CD14-positive monocyte (primary cell): ENCODE data around the gene TOMM40L. TPM values are rescaled to one million over a fixed set of nuclear protein-coding genes. Genes with fewer than 3 reads are reported as not detected.

Experiments used
- DNase-seq, 3 donors: peaks; one replicate each; pipeline ENCODE4 v3.0.0-alpha.2; 2011 to 2022
- H2AFZ ChIP-seq: 2 replicates; pipeline ENCODE4 v1.6.0; 2012; ENCODE audit warnings: mild to moderate bottlenecking, low read depth, low read length, inconsistent platforms; ENCODE audit not compliant: insufficient read depth, poor library complexity, severe bottlenecking
- H3K27ac ChIP-seq, 2 donors: 1 replicate in 1 of 2; 2 replicates in 1 of 2; pipeline ENCODE4 v1.5.1; 2012 to 2013; ENCODE audit warnings: low read length in 2 of 2, control low read depth in 1 of 2, inconsistent platforms in 1 of 2, low read depth in 1 of 2, mild to moderate bottlenecking in 1 of 2
- H3K27me3 ChIP-seq, 2 donors: one replicate each; pipeline versions ENCODE4 v1.6.0 to v1.6.1; 2011 to 2013; ENCODE audit warnings: low read length in 2 of 2; ENCODE audit not compliant: control insufficient read depth in 2 of 2, insufficient read depth in 2 of 2
- H3K36me3 ChIP-seq, 2 donors: replicated peaks in 1 of 2; 1 replicate in 1 of 2; 2 replicates in 1 of 2; pipeline versions ENCODE4 v1.5.1 to v1.6.1; 2012 to 2013; ENCODE audit warnings: low read length in 2 of 2, control low read depth in 1 of 2, inconsistent platforms in 1 of 2, mild to moderate bottlenecking in 1 of 2; ENCODE audit not compliant: insufficient read depth in 2 of 2, control insufficient read depth in 1 of 2
- H3K4me1 ChIP-seq, 2 donors: 1 replicate in 1 of 2; 2 replicates in 1 of 2; pipeline versions ENCODE4 v1.5.1 to v1.6.1; 2012 to 2013; ENCODE audit warnings: low read length in 2 of 2, control low read depth in 1 of 2, inconsistent platforms in 1 of 2, mild to moderate bottlenecking in 1 of 2, moderate library complexity in 1 of 2; ENCODE audit not compliant: insufficient read depth in 2 of 2, control insufficient read depth in 1 of 2
- H3K4me2 ChIP-seq: replicated peaks from 2 replicates; pipeline ENCODE3; 2012; ENCODE audit warnings: low read length, moderate library complexity, mild to moderate bottlenecking; ENCODE audit not compliant: poor library complexity, severe bottlenecking; ENCODE audit errors: extremely low read depth
- H3K4me3 ChIP-seq, 3 experiments: fragments of 200-600 bp in 1 of 3; sonication (generic) in 1 of 3; replicated peaks in 1 of 3; 1 replicate in 2 of 3; 2 replicates in 1 of 3; pipeline ENCODE4 v1.5.1; 2011 to 2013; ENCODE audit warnings: low read length in 3 of 3, mild to moderate bottlenecking in 3 of 3, control low read depth in 2 of 3, low read depth in 2 of 3, inconsistent platforms in 1 of 3, moderate library complexity in 1 of 3
- H3K79me2 ChIP-seq: 2 replicates; pipeline ENCODE4 v1.6.0; 2012; ENCODE audit warnings: mild to moderate bottlenecking, control low read depth, inconsistent platforms, low read length, moderate library complexity; ENCODE audit not compliant: insufficient read depth
- H3K9ac ChIP-seq: 2 replicates; pipeline ENCODE4 v1.6.0; 2017; ENCODE audit warnings: low read length, mild to moderate bottlenecking; ENCODE audit not compliant: insufficient read depth, poor library complexity, severe bottlenecking
- H3K9me3 ChIP-seq, 2 donors: replicated peaks in 1 of 2; 1 replicate in 1 of 2; 2 replicates in 1 of 2; pipeline versions ENCODE4 v1.5.1 to v1.6.1; 2012 to 2013; ENCODE audit warnings: low read length in 2 of 2, control low read depth in 1 of 2; ENCODE audit not compliant: control insufficient read depth in 1 of 2, insufficient read depth in 1 of 2
- H4K20me1 ChIP-seq: 2 replicates; pipeline ENCODE4 v1.6.0; 2012; ENCODE audit warnings: mild to moderate bottlenecking, low read length, control low read depth, moderate library complexity; ENCODE audit not compliant: insufficient read depth
- H3K27ac Mint-ChIP-seq, 7 donors: one replicate each; pipeline ENCODE4 v1.8.0; 2020; ENCODE audit warnings: mild to moderate bottlenecking in 7 of 7, mixed read lengths in 7 of 7, moderate library complexity in 6 of 7, inconsistent platforms in 2 of 7
- H3K27me3 Mint-ChIP-seq, 3 donors: one replicate each; pipeline ENCODE4 v1.8.0; 2021 to 2022; ENCODE audit warnings: low read depth in 3 of 3, mild to moderate bottlenecking in 3 of 3, mixed read lengths in 3 of 3, moderate library complexity in 3 of 3, inconsistent platforms in 1 of 3
- H3K36me3 Mint-ChIP-seq, 2 donors: one replicate each; pipeline ENCODE4 v1.8.0; 2020; ENCODE audit warnings: mixed read lengths in 2 of 2, inconsistent platforms in 1 of 2, mild to moderate bottlenecking in 1 of 2
- H3K4me1 Mint-ChIP-seq: one replicate; pipeline ENCODE4 v1.8.0; 2020; ENCODE audit warnings: mild to moderate bottlenecking, mixed read lengths
- H3K4me3 Mint-ChIP-seq, 2 donors: one replicate each; pipeline ENCODE4 v1.8.0; 2020; ENCODE audit warnings: mild to moderate bottlenecking in 2 of 2, mixed read lengths in 2 of 2, moderate library complexity in 1 of 2
- H3K9me3 Mint-ChIP-seq, 7 donors: one replicate each; pipeline ENCODE4 v1.8.0; 2020 to 2022; ENCODE audit warnings: mixed read lengths in 7 of 7, mild to moderate bottlenecking in 6 of 7, moderate library complexity in 6 of 7, inconsistent platforms in 2 of 7
- WGBS: methylation state at CpG from one replicate; pipeline ENCODE4 v1.1.5; 2013; ENCODE audit warnings: missing lambda C conversion rate; ENCODE audit not compliant: insufficient coverage; 5-methylcytosine and 5-hydroxymethylcytosine counted together
- intact Hi-C, 2 donors: fragments of 100-400 bp; cut with micrococcal nuclease; formaldehyde crosslinking; loops; one replicate each; pipeline versions ENCODE4 v1.15.0 to v1.15.1; 2023
- polyA plus RNA-seq, 3 donors: library from polyadenylated mRNA; depleted of rRNA in 1 of 3; unstranded in 2 of 3; stranded (reverse) in 1 of 3; fragments of 300-500 nt in 2 of 3; fragments of >200 nt in 1 of 3; fragmentation: Illumina TruSeq in 2 of 3; gene quantifications; 1 replicate in 2 of 3; 2 replicates in 1 of 3; pipeline ENCODE4 v1.2.3, GENCODE V29; 2012 to 2021
- TF ChIP-seq, protein P1 (sequence below): fragments of 200-600 bp; IDR thresholded peaks from one replicate; pipeline ENCODE4 v1.8.0; 2022; ENCODE audit warnings: antibody characterized with exemption, mild to moderate bottlenecking

Gene TOMM40L
- polyA plus RNA-seq, 3 donors: 3.8 to 31.5 (median 5.2) TPM

DNA sequence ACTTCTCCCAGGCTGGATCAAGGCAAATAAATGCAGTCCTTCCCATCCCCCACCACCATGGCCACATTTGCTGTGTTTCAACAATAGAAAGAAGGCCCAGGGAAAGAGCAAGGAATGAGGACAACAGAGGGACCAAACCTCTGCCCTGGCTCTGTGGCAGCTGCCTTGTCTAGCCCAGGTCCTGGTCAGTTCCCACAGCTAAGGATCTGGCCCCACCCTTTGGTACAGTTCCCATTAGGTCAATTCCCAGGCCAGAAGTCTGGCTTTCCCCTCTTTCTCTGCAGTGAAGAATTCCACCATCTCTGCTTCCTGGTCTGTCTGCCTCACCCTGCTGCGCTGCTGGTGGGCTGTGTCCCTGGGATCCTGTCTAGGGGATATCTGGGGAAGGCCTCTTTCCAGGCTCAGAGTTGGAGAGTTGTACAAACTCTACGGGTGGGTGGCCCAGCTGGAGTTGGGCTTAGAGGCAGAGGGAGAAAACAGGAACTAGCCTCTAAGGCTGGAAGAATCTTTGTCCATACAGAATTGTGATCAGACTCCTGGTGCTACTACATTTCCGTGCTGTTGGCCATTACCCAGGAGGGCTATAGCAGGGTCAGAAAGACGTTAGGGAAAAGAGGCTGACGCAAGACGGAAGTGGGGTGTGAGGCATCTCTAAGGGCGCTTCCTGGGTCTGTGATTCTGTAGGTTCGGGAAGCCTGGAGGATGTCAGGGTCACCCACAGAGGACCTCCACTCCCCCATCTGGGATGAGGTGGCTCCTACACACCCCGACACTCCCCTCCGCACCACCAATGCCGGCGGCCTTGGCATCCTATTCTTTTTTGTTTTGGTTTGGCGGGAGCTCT lies 24.6 kb upstream of the TOMM40L start:
- Mint-ChIP-seq H3K36me3 (peaks cover 18 to 28% of the 10 kb centered on the region in 2 donors), H3K27ac (peak overlapping the region; percentile 93 to 98 (median 97)), H3K4me3 (peak overlapping the region; percentile 84 to 93), H3K9me3 (no peaks in the 10 kb centered on the region), H3K4me1 (peaks cover 48% of the 10 kb centered on the region), H3K27me3 (peaks cover 0 to 2% (median 1%) of the 10 kb centered on the region in 3 donors)
- Histone ChIP-seq H3K79me2 (peaks cover 41% of the 10 kb centered on the region), H3K4me2 (peak overlapping the region; percentile 97), H3K27me3 (no peaks in the 10 kb centered on the region), H3K36me3 (peaks cover 8 to 31% of the 10 kb centered on the region in 2 donors), H3K9me3 (no peaks in the 10 kb centered on the region), H3K27ac (peak overlapping the region; percentile 80 to 95), H4K20me1 (no peaks in the 10 kb centered on the region), H2AFZ (peak overlapping the region; percentile 91), H3K9ac (peak overlapping the region; percentile 94), H3K4me3 (peak overlapping the region; percentile 39 to 100 (median 90)), H3K4me1 (peaks cover 34 to 49% of the 10 kb centered on the region in 2 donors)
- intact Hi-C loops: loop anchor here in 1 of 2 donors (5.0 kb wide), 1 partner anchor 186 kb away; no protein-coding TSS in a partner anchor
- peak; percentile 46 to 76 (median 69) for DNase-seq
- TF ChIP-seq, protein P1, sequence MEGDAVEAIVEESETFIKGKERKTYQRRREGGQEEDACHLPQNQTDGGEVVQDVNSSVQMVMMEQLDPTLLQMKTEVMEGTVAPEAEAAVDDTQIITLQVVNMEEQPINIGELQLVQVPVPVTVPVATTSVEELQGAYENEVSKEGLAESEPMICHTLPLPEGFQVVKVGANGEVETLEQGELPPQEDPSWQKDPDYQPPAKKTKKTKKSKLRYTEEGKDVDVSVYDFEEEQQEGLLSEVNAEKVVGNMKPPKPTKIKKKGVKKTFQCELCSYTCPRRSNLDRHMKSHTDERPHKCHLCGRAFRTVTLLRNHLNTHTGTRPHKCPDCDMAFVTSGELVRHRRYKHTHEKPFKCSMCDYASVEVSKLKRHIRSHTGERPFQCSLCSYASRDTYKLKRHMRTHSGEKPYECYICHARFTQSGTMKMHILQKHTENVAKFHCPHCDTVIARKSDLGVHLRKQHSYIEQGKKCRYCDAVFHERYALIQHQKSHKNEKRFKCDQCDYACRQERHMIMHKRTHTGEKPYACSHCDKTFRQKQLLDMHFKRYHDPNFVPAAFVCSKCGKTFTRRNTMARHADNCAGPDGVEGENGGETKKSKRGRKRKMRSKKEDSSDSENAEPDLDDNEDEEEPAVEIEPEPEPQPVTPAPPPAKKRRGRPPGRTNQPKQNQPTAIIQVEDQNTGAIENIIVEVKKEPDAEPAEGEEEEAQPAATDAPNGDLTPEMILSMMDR: no peak
- 67% methylated on average over 6 of the region's 13 CpGs for WGBS

DNA sequence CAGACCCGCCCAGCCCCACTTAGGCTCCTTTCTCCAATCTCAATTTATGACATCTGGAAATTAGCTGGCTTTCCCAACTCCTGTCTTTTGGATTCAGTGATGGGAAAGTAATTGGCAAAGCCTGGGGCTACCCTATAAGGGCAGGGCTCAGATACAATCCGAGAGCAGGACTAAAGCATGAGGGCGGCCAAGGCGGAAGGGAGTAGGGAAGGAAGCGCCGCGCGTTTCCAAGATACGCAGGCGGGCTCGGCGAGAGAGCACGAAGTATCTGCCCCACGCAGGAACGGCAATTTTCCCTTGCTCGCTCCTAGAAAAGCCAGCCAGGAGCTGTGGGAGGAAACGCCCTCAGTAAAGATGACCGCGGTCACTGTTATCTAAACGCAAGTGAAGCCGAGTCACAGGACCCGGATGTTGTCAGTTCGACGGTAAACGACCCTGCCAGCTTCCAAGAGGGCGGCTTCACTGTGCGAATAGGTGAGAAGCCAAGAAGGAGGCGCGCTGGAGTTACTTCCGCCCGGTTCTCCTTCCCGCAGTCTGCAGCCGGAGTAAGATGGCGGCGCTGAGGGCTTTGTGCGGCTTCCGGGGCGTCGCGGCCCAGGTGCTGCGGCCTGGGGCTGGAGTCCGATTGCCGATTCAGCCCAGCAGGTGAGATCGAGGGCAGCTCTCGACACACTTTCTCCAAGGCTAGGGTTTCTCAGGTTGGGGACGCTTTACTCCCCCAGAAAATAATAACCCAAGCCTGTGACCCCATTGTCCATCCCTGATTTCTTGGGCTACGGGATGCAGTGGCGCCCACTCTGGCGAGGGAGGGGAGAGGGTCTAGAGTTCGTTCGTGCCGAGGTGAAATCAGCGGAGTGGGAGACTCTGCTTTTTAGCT lies 23.8 kb upstream of the TOMM40L start, which contains the start of gene NDUFS2:
TSS of gene NDUFS2 (plus strand) at position 532 of the 877 bp plus-strand sequence. CDS start at position 551, 19 bp downstream.
- H4K20me1 ChIP-seq: no peaks in the 10 kb centered on the region
- H3K9me3 Mint-ChIP-seq: peaks cover 0 to 2% (median 0%) of the 10 kb centered on the region in 7 donors
- H3K27me3 ChIP-seq: no peaks in the 10 kb centered on the region
- WGBS: 5% methylated on average over 45 of the region's 53 CpGs
- H3K36me3 Mint-ChIP-seq: peaks cover 26 to 37% of the 10 kb centered on the region in 2 donors
- H3K9ac ChIP-seq: peak within 1 kb of the TSS; percentile 94
- intact Hi-C loops: loop anchor here in 1 of 2 donors (5.0 kb wide), 1 partner anchor 185 kb away; no protein-coding TSS in a partner anchor
- H3K36me3 ChIP-seq: peaks cover 17 to 40% of the 10 kb centered on the region in 2 donors
- H3K4me2 ChIP-seq: peak within 1 kb of the TSS; percentile 97
- DNase-seq: peak; percentile 97 to 99 (median 99)
- peaks cover 49% of the 10 kb centered on the region for H3K4me1 Mint-ChIP-seq
- H3K4me1 ChIP-seq: peaks cover 34 to 47% of the 10 kb centered on the region in 2 donors
- H3K27ac Mint-ChIP-seq: peak within 1 kb of the TSS; percentile 93 to 98 (median 97)
- H3K9me3 ChIP-seq: no peaks in the 10 kb centered on the region
- TF ChIP-seq, protein P1: no peak
- peaks cover 48% of the 10 kb centered on the region for H3K79me2 ChIP-seq
- H3K4me3 Mint-ChIP-seq: peak within 1 kb of the TSS; percentile 84 to 93
- H3K27ac ChIP-seq: peak within 1 kb of the TSS; percentile 80 to 95
- H2AFZ ChIP-seq: peak within 1 kb of the TSS; percentile 91
- H3K27me3 Mint-ChIP-seq: peaks cover 0 to 1% (median 0%) of the 10 kb centered on the region in 3 donors
- peak within 1 kb of the TSS; percentile 90 to 100 (median 91) for H3K4me3 ChIP-seq
